Ishikawa (cell line): ENCODE measurements around the gene CPSF4L.

ENCODE experiments used
- CEBPB ChIP-seq: IDR thresholded peaks from 2 replicates; pipeline ENCODE4 v1.6.1; 2012
- CREB1 ChIP-seq: IDR thresholded peaks from 2 replicates; pipeline ENCODE4 v1.6.1; 2012; ENCODE audit warnings: low read depth
- EGR1 ChIP-seq: IDR thresholded peaks from 2 replicates; pipeline ENCODE4 v1.6.1; 2012
- EP300 ChIP-seq: IDR thresholded peaks from 2 replicates; pipeline ENCODE4 v1.6.1; 2012; ENCODE audit warnings: borderline replicate concordance
- FOXM1 ChIP-seq: IDR thresholded peaks from 2 replicates; pipeline ENCODE4 v1.6.1; 2012; ENCODE audit warnings: low read depth, borderline replicate concordance
- MAX ChIP-seq: IDR thresholded peaks from 2 replicates; pipeline ENCODE4 v1.6.1; 2012
- NFIC ChIP-seq: IDR thresholded peaks from 2 replicates; pipeline ENCODE4 v1.6.1; 2012
- RAD21 ChIP-seq: IDR thresholded peaks from 2 replicates; pipeline ENCODE4 v1.6.1; 2012; ENCODE audit warnings: low read depth
- REST ChIP-seq: IDR thresholded peaks from 2 replicates; pipeline ENCODE4 v1.6.1; 2012; ENCODE audit warnings: low read depth, mild to moderate bottlenecking
- TAF1 ChIP-seq: IDR thresholded peaks from 2 replicates; pipeline ENCODE4 v1.6.1; 2012; ENCODE audit warnings: low read depth, mild to moderate bottlenecking
- TCF12 ChIP-seq: IDR thresholded peaks from 2 replicates; pipeline ENCODE4 v1.6.1; 2012; ENCODE audit warnings: low read depth
- TEAD4 ChIP-seq: IDR thresholded peaks from 2 replicates; pipeline ENCODE4 v1.6.1; 2012
- USF1 ChIP-seq: IDR thresholded peaks from 2 replicates; pipeline ENCODE4 v1.6.1; 2012
- YY1 ChIP-seq: IDR thresholded peaks from 2 replicates; pipeline ENCODE4 v1.6.1; 2012; ENCODE audit warnings: low read depth
- ZBTB7A ChIP-seq: IDR thresholded peaks from 2 replicates; pipeline ENCODE4 v1.6.1; 2012; ENCODE audit warnings: low read depth

The CPSF4L gene

DNA sequence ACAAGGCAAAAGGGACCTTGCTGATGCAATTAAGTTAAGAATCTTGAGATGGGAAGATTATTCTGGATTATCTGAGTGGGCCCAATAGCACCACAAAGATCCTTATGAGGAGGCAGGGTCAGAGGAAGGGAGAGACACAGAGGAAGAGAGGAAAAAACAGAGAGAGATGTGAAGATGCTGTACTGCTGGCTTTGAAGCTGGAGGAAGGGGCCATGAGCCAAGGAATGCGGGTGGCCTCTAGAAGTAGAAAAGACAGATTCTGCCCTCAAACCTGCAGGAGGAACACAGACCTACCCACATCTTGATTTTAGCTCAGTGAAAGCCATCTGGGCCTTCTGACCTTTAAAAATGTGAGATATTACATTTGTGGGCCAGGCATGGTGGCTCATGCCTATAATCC lies 8.1 kb upstream of the CPSF4L start:
- no peak for TF ChIP-seq NFIC
- TF ChIP-seq USF1: no peak
- TF ChIP-seq EP300: no peak
- no peak for TF ChIP-seq RAD21
- TF ChIP-seq CREB1: no peak

DNA sequence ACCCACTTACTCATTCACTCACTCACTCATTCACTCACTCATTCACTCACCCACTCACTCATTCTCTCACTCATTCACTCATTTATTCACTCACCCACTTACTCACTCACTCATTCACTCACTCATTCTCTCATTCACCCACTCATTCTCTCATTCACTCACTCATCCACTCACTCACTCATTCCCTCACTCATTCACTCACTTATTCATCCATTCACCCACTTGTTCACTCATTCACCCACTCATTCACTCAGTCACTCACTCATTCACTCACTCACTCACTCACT lies 7.6 kb upstream of the CPSF4L start:
- TF ChIP-seq ZBTB7A (no peak), TEAD4 (no peak), MAX (no peak), EP300 (no peak), FOXM1 (no peak), EGR1 (no peak)

GRCh38 chr17:73268582-73269328 lies 7.1 kb upstream of the CPSF4L start:
- TF ChIP-seq FOXM1 (no peak), REST (no peak), EP300 (no peak), MAX (no peak), CREB1 (no peak), NFIC (no peak), TAF1 (no peak), YY1 (no peak), USF1 (no peak), TEAD4 (no peak), ZBTB7A (no peak), EGR1 (no peak), CEBPB (no peak), RAD21 (no peak), TCF12 (no peak)

DNA sequence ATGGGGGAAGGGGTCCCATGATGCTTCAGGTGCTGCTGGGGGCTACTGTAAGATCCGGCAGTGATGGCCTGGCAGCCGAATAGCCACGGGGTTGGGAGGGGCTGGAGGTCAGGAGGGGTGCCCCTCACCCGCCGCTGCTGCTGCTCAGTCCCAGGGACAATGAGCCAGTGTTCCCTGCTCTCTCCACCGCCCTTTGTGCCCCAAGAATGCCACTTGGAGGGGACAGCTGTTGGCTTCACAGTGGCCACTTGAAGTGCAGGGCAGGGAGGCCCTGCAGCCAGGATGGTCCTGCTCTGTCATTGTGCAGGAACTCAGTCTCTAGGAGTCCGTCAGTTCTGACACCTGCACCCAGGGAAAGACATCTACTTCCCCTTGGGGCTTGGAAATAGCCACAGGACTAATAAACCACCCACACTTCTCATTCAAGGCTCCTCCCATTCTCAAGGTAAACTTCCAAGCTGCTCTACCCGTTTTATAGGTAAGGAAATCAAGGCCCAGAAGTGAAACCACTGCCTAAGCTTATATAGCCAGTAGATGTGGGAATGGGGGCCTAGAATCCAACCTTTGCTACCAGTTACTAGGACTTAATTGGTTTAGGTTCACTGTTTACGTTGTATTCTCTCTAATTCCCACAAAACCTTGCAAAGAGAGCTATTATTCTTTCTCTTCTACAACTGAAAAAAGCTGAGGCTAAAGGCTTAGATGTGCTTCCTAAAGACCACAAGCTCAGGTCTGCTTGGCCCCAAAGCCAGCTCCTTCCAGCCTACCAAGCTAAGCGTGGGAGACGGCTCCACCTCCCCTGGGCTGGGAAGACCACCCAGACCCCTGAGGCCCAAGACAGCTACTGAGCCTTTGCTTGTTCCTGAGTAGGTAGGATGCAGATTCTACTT lies 6.2 kb upstream of the CPSF4L start:
- TF ChIP-seq TEAD4 (no peak), RAD21 (no peak), USF1 (no peak), YY1 (no peak), CEBPB (no peak), TCF12 (no peak), MAX (no peak), TAF1 (no peak), REST (no peak), EGR1 (no peak), FOXM1 (no peak), ZBTB7A (no peak)

DNA sequence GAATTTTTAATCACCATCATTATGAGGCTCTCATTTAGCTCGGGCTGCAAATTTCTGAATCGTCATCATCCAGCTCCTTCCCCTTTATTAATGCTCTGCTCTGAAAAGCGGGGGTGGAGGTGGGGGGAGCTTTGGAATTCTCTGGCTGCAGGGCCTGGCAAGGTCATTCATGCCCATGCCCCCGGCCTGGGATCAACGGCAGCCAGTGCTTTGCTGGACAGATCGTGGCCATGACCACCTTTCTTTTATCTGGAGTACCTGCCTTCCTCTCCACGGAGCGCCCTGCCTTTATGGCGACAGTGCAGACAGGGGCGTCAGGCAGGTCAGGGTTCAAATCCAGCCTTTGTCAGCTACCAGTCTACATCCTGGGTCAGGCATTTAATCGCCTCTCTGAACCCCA lies 5.1 kb upstream of the CPSF4L start:
- TF ChIP-seq CREB1: no peak
- no peak for TF ChIP-seq MAX
- TF ChIP-seq EGR1: no peak
- no peak for TF ChIP-seq EP300
- TF ChIP-seq USF1: no peak
- no peak for TF ChIP-seq ZBTB7A
- TF ChIP-seq NFIC: no peak
- no peak for TF ChIP-seq RAD21
- no peak for TF ChIP-seq FOXM1
- no peak for TF ChIP-seq TAF1
- TF ChIP-seq REST: no peak
- TF ChIP-seq CEBPB: no peak
- no peak for TF ChIP-seq TEAD4
- TF ChIP-seq YY1: no peak
- no peak for TF ChIP-seq TCF12
